22Rv1 (cell line): ENCODE measurements around the gene CAD.

Source experiments
- H3K27ac ChIP-seq: fragments of 450-650 bp; 2 replicates; pipeline ENCODE4 v1.5.1; 2017
- ZFX ChIP-seq: fragments of 450-650 bp; IDR thresholded peaks from 2 replicates; pipeline ENCODE4 v1.6.1; 2017; ENCODE audit warnings: antibody characterized with exemption, borderline replicate concordance
- TF ChIP-seq, protein P1 (sequence below): fragments of 450-650 bp; IDR thresholded peaks from 2 replicates; pipeline ENCODE4 v1.5.1; 2017; ENCODE audit warnings: mild to moderate bottlenecking

Gene CAD

DNA sequence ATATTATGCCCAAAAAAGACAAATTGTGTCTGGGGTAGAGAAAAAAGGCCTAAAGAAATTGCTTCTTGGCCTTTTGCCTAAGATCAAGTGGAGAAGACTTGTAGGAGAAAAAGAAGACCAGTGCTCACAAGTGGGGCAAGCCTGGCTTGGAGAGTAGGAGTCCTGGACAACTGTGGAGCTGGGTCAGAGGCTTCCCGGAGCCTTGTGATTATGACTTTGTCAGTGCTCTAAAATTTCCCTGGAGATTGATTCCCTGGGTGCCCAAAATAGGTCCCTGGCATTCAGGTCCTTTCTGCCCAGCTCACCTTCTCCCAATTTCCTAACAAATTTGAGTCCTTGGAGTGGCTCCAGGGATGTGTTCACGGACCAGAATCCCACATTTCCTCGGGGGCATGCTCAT lies 64.3 kb downstream of the CAD start:
- no peak for TF ChIP-seq ZFX
- TF ChIP-seq, protein P1, sequence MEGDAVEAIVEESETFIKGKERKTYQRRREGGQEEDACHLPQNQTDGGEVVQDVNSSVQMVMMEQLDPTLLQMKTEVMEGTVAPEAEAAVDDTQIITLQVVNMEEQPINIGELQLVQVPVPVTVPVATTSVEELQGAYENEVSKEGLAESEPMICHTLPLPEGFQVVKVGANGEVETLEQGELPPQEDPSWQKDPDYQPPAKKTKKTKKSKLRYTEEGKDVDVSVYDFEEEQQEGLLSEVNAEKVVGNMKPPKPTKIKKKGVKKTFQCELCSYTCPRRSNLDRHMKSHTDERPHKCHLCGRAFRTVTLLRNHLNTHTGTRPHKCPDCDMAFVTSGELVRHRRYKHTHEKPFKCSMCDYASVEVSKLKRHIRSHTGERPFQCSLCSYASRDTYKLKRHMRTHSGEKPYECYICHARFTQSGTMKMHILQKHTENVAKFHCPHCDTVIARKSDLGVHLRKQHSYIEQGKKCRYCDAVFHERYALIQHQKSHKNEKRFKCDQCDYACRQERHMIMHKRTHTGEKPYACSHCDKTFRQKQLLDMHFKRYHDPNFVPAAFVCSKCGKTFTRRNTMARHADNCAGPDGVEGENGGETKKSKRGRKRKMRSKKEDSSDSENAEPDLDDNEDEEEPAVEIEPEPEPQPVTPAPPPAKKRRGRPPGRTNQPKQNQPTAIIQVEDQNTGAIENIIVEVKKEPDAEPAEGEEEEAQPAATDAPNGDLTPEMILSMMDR = no peak
- H3K27ac ChIP-seq = no peak overlapping the region

DNA sequence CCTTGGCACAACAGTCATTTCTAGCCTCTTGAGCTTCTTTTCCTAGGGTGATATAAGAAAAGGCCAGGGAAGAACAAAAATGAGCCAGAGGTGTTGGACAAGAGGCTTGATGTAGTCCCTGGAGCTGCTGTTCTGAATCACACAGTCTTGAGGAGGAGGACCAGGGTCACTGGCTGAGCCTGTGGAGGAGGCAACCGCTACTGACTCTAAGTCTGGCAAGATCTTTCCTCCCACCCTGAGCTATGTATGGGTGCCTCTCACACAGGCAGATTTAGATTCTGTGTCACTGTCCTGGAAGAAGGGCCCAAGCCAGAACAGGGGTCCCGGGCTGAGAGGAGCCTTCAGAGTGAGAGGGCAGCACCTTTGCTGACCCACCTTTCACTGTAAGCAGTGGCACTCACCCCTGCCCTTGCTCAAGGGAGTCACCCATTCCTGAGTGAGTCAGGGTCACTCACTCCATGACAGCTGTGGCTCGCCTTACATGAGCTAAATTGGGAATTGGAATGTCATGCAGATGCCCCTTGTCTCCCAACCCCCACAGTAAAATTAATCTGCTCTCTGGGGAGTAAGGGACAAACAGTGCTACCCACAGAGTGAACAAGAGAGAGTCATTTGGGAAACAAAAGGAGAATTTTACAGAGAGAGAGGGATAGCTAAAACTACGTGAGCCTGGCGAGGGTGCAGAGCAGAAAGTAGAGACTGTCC lies 64.8 kb downstream of the CAD start, which contains the start of gene TRIM54:
TRIM54 (plus strand) TSS at position 575 of the 705 bp plus-strand sequence. CDS start 303 bp downstream, outside the sequence.
- no peak for TF ChIP-seq ZFX
- TF ChIP-seq, protein P1 = no peak
- no peak within 1 kb of the TSS for H3K27ac ChIP-seq

DNA sequence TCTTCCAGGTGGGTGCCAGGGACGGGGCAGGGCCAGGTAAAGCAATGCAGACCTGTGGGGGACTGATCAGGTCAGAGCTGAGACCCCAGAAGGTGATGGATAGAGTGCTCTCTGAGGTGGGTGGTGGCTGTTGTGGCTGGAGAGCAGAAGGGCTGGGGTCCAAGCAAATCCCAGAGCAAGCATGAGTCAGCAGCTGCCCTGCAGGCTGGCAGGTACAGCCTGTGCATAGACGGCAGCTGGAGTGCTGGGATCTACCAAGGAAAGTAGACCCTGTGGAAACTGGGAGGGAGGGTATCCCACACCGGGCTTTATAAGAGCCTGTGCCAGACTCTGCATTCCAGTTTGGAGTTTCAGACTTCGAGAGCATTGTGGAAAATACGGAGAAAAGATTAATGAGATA lies 65.7 kb downstream of the CAD start:
- H3K27ac ChIP-seq = no peak overlapping the region
- TF ChIP-seq ZFX = no peak
- TF ChIP-seq, protein P1 = no peak

DNA sequence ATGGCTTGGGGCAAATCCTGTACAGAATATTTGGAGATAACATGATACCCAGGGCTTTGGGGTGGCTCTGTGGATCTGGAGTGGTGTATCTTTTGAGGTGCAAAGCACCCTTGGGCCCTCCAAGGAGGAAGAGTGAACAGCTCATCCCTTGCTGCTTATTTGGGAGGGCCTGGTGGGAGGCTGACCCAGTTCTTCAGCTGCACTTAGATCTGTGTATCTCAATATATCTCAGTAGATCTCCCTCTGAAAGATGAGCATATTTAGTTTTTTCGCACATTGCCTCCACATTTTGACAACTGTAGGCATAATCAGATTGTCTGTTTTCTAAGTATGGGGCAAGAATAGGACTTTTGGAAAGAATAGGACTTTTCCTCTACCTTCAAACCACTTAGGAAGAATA lies 67.8 kb downstream of the CAD start:
- H3K27ac ChIP-seq = no peak overlapping the region
- TF ChIP-seq ZFX = no peak
- TF ChIP-seq, protein P1 = no peak

DNA sequence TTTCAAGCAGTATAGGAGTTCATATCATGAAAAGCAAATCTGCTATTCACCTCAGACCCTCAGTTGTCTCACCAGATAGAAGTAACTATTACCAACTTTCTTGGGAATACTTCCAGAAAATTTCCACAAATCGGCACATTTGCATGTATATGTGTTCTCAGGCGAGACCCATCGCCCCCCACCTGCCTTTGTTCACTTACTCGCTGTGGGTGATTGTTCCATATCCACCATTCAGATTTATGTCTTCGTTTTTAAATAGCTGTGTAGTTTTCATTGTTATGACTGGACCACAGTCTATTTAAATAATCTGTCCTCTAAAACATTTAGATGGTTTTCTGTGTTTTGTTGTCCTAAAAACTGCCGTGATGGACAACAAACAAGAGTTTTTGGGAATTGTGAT lies 68.3 kb downstream of the CAD start:
- no peak for TF ChIP-seq ZFX
- TF ChIP-seq, protein P1 = no peak
- no peak overlapping the region for H3K27ac ChIP-seq

DNA sequence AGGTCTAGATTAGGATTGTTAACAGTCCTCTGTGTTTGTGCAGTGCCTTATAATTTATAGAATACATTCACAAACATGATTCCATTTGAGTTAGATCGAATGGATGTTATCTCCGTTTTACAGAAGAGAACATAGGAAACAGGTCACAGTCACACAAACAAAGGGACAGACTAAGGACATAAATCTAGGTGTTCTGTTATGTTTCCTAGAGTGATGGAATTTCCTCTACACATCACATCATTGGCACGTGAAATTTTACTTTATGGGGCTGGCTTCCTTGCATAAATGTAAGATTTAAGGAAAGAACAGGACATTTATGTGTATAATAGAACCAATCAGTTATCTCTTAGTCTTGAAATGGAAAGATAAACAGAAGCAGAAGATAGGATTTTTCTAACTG lies 71.4 kb downstream of the CAD start:
- TF ChIP-seq, protein P1 = no peak
- TF ChIP-seq ZFX = no peak
- H3K27ac ChIP-seq = no peak overlapping the region

DNA sequence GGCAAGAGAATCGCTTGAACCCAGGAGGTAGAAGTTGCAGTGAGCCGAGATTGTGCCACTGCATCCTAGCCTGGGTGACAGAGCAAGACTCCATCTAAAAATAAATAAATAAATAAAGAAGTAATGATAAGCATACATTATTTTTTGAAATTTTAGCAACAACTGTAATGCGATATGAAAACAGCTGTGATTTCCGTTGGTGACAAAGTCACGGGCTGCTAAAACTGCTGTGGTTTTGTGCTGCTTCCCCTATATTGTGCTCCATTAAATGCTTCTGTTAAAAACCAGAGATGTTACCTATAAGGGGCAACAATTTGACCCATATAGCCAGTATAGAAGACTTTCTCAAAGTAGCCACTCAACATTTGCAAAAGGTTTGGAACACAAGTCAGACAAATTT lies 73.4 kb downstream of the CAD start:
- H3K27ac ChIP-seq = no peak overlapping the region

More for the DNA sequence above, 73.4 kb downstream of the CAD start:
- no peak for TF ChIP-seq ZFX
- TF ChIP-seq, protein P1 = no peak
